Neural cell (in vitro differentiated cells): ENCODE data around the gene HIPK2. TPM values are rescaled to one million over a fixed set of nuclear protein-coding genes. Genes with fewer than 3 reads are reported as not detected.

Experiments
- H2AFZ ChIP-seq: fragments of 200-600, 300-800 bp; sonication (generic), shearing (Covaris generic); 2 replicates; pipeline ENCODE4 v1.6.0; 2014; ENCODE audit warnings: low read depth, mild to moderate bottlenecking, antibody characterized with exemption, low read length, moderate library complexity
- H3F3A ChIP-seq: fragments of 200-600 bp; shearing (Covaris generic); 2 replicates; pipeline ENCODE4 v1.6.1; 2016; ENCODE audit warnings: mild to moderate bottlenecking, moderate library complexity, mixed read lengths, antibody characterized with exemption, low read length; ENCODE audit not compliant: insufficient read depth, poor library complexity, severe bottlenecking
- H3K27ac ChIP-seq: fragments of 200-600, 300-800 bp; sonication (generic), shearing (Covaris generic); 2 replicates; pipeline ENCODE4 v1.5.1; 2014; ENCODE audit warnings: mild to moderate bottlenecking, low read length, moderate library complexity
- H3K27me3 ChIP-seq: fragments of 300-800, 200-600 bp; sonication (generic), shearing (Covaris generic); 2 replicates; pipeline ENCODE4 v1.6.0; 2014; ENCODE audit warnings: mild to moderate bottlenecking, low read depth, low read length, moderate library complexity; ENCODE audit not compliant: insufficient read depth
- H3K36me3 ChIP-seq: fragments of 300-800, 200-600 bp; sonication (generic), shearing (Covaris generic); 2 replicates; pipeline ENCODE4 v1.5.1; 2014; ENCODE audit warnings: mild to moderate bottlenecking, antibody characterized with exemption, low read length, moderate library complexity; ENCODE audit not compliant: insufficient read depth
- H3K4me2 ChIP-seq: fragments of 300-800, 200-600 bp; sonication (generic), shearing (Covaris generic); 2 replicates; pipeline ENCODE4 v1.6.0; 2014; ENCODE audit warnings: mild to moderate bottlenecking, low read length
- H3K4me3 ChIP-seq: fragments of 300-800, 200-600 bp; sonication (generic), shearing (Covaris generic); 2 replicates; pipeline ENCODE4 v1.5.1; 2014; ENCODE audit warnings: mild to moderate bottlenecking, low read length, moderate library complexity
- H3K79me2 ChIP-seq: fragments of 200-600 bp; shearing (Covaris generic); replicated peaks from 2 replicates; pipeline ENCODE4 v1.6.0; 2014; ENCODE audit warnings: mild to moderate bottlenecking, low read length, moderate library complexity; ENCODE audit not compliant: insufficient read depth
- H3K9ac ChIP-seq: fragments of 300-800, 200-600 bp; sonication (generic), shearing (Covaris generic); 2 replicates; pipeline ENCODE4 v1.6.1; 2016; ENCODE audit warnings: mild to moderate bottlenecking, low read length, mixed read lengths
- H3K9me2 ChIP-seq: fragments of 200-600 bp; shearing (Covaris generic); 2 replicates; pipeline ENCODE4 v1.6.1; 2016; ENCODE audit warnings: mild to moderate bottlenecking, low read length, mixed read lengths; ENCODE audit not compliant: insufficient read depth
- H3K9me3 ChIP-seq: fragments of 200-600, 300-800 bp; sonication (generic), shearing (Covaris generic); 2 replicates; pipeline ENCODE4 v1.6.1; 2016; ENCODE audit warnings: mild to moderate bottlenecking, mixed run types, low read length, moderate library complexity, mixed read lengths
- H4K20me1 ChIP-seq: fragments of 200-600 bp; shearing (Covaris generic); 2 replicates; pipeline ENCODE4 v1.6.1; 2016; ENCODE audit warnings: mild to moderate bottlenecking, mixed run types; ENCODE audit not compliant: insufficient read depth
- CTCF ChIP-seq: fragments of 450-650 bp; IDR thresholded peaks from 2 replicates; pipeline ENCODE4 v1.5.1; 2014; ENCODE audit warnings: antibody characterized with exemption, mild to moderate bottlenecking, moderate library complexity; ENCODE audit not compliant: poor library complexity, severe bottlenecking
- EP300 ChIP-seq: fragments of 450-650 bp; conservative IDR thresholded peaks from 2 replicates; pipeline ENCODE4 v1.6.1; 2014; ENCODE audit warnings: antibody characterized with exemption, mild to moderate bottlenecking, moderate library complexity; ENCODE audit not compliant: poor library complexity, severe bottlenecking
- EZH2 ChIP-seq: fragments of 200-600, 300-800 bp; shearing (Covaris generic), sonication (generic); IDR thresholded peaks from 2 replicates; pipeline ENCODE4 v1.6.1; 2014; ENCODE audit warnings: antibody characterized with exemption, low read length, borderline replicate concordance, mild to moderate bottlenecking; ENCODE audit not compliant: insufficient read depth, poor library complexity, severe bottlenecking
- MXI1 ChIP-seq: fragments of 450-650 bp; conservative IDR thresholded peaks from 2 replicates; pipeline ENCODE4 v1.6.1; 2014; ENCODE audit warnings: antibody characterized with exemption, mild to moderate bottlenecking; ENCODE audit not compliant: poor library complexity, severe bottlenecking
- POLR2AphosphoS5 ChIP-seq: IDR thresholded peaks from 2 replicates; pipeline ENCODE4 v1.6.1; 2012
- RAD21 ChIP-seq: fragments of 450-650 bp; conservative IDR thresholded peaks from 2 replicates; pipeline ENCODE4 v1.6.1; 2014; ENCODE audit warnings: antibody characterized with exemption, mild to moderate bottlenecking, moderate library complexity
- SMC3 ChIP-seq: fragments of 450-650 bp; conservative IDR thresholded peaks from 2 replicates; pipeline ENCODE4 v1.6.1; 2014; ENCODE audit warnings: antibody characterized with exemption, mild to moderate bottlenecking, moderate library complexity; ENCODE audit not compliant: poor library complexity
- TAF1 ChIP-seq: IDR thresholded peaks from 2 replicates; pipeline ENCODE4 v1.6.1; 2012; ENCODE audit warnings: low read depth
- polyA plus RNA-seq: library from polyadenylated mRNA; depleted of rRNA; stranded (reverse); fragments of >200 nt; gene quantifications from 2 replicates; pipeline ENCODE4 v1.2.3, GENCODE V29; 2014
- TF ChIP-seq, protein P1 (sequence below): IDR thresholded peaks from 2 replicates; pipeline ENCODE4 v1.6.1; 2012; ENCODE audit warnings: borderline replicate concordance

The HIPK2 gene
- polyA plus RNA-seq, 1 donor from 2014 or later: 8.5 TPM

- no peak overlapping the region for H3K4me3 ChIP-seq
- no peaks in the 10 kb centered on the region for H4K20me1 ChIP-seq
- no peaks in the 10 kb centered on the region for H3K9me3 ChIP-seq
- no peak overlapping the region for H3K4me2 ChIP-seq
- no peak overlapping the region for H3K27ac ChIP-seq
- peaks cover 15% of the 10 kb centered on the region for H3K79me2 ChIP-seq
- H2AFZ ChIP-seq: no peak overlapping the region
- H3K27me3 ChIP-seq: no peaks in the 10 kb centered on the region
- no peaks in the 10 kb centered on the region for H3K9me2 ChIP-seq
- peaks cover 6% of the 10 kb centered on the region for H3K36me3 ChIP-seq
- TF ChIP-seq EZH2 (no peak), RAD21 (no peak), MXI1 (no peak), SMC3 (no peak), POLR2AphosphoS5 (no peak), TAF1 (no peak), CTCF (no peak), EP300 (no peak)
- TF ChIP-seq, protein P1, sequence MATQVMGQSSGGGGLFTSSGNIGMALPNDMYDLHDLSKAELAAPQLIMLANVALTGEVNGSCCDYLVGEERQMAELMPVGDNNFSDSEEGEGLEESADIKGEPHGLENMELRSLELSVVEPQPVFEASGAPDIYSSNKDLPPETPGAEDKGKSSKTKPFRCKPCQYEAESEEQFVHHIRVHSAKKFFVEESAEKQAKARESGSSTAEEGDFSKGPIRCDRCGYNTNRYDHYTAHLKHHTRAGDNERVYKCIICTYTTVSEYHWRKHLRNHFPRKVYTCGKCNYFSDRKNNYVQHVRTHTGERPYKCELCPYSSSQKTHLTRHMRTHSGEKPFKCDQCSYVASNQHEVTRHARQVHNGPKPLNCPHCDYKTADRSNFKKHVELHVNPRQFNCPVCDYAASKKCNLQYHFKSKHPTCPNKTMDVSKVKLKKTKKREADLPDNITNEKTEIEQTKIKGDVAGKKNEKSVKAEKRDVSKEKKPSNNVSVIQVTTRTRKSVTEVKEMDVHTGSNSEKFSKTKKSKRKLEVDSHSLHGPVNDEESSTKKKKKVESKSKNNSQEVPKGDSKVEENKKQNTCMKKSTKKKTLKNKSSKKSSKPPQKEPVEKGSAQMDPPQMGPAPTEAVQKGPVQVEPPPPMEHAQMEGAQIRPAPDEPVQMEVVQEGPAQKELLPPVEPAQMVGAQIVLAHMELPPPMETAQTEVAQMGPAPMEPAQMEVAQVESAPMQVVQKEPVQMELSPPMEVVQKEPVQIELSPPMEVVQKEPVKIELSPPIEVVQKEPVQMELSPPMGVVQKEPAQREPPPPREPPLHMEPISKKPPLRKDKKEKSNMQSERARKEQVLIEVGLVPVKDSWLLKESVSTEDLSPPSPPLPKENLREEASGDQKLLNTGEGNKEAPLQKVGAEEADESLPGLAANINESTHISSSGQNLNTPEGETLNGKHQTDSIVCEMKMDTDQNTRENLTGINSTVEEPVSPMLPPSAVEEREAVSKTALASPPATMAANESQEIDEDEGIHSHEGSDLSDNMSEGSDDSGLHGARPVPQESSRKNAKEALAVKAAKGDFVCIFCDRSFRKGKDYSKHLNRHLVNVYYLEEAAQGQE: no peak
- no peaks in the 10 kb centered on the region for H3F3A ChIP-seq
- H3K9ac ChIP-seq: no peak overlapping the region
Measured at GRCh38 chr7:139699640-139700504, 77.9 kb downstream of the HIPK2 start.

- H3K4me3 ChIP-seq: no peak overlapping the region
- H3F3A ChIP-seq: no peaks in the 10 kb centered on the region
- H3K9ac ChIP-seq: no peak overlapping the region
- no peaks in the 10 kb centered on the region for H3K27me3 ChIP-seq
- H3K9me3 ChIP-seq: no peaks in the 10 kb centered on the region
- H3K36me3 ChIP-seq: peaks cover 6% of the 10 kb centered on the region
- H3K27ac ChIP-seq: no peak overlapping the region
- no peak overlapping the region for H2AFZ ChIP-seq
- H3K9me2 ChIP-seq: no peaks in the 10 kb centered on the region
- peaks cover 15% of the 10 kb centered on the region for H3K79me2 ChIP-seq
- no peak for TF ChIP-seq EZH2
- TF ChIP-seq POLR2AphosphoS5: no peak
- TF ChIP-seq SMC3: no peak
- TF ChIP-seq, protein P1: no peak
- no peak for TF ChIP-seq MXI1
- TF ChIP-seq CTCF: no peak
- no peak for TF ChIP-seq EP300
- TF ChIP-seq TAF1: no peak
- TF ChIP-seq RAD21: no peak
- no peak overlapping the region for H3K4me2 ChIP-seq
- H4K20me1 ChIP-seq: no peaks in the 10 kb centered on the region
Measured at GRCh38 chr7:139698844-139699243, 79.0 kb downstream of the HIPK2 start.
